GM19193 (cell line): ENCODE results near the gene SNAP29.

ENCODE experiments used
- POLR2A ChIP-seq: IDR thresholded peaks from 4 replicates; pipeline ENCODE4 v1.6.1; 2011; ENCODE audit not compliant: insufficient read depth, insufficient read length; ENCODE audit errors: extremely low read depth

SNAP29 gene

GRCh38 chr22:20834206-20834605, 24.6 kb upstream of the SNAP29 start:
- TF ChIP-seq POLR2A, result no peak

- TF ChIP-seq POLR2A, result no peak
These were observed 24.1 kb upstream of the SNAP29 start for GRCh38 chr22:20834725-20835124.

GRCh38 chr22:20836987-20837823, 21.6 kb upstream of the SNAP29 start:
- no peak for TF ChIP-seq POLR2A

GRCh38 chr22:20839837-20840645, 18.8 kb upstream of the SNAP29 start:
- TF ChIP-seq POLR2A, result no peak

GRCh38 chr22:20840646-20841371, 18.0 kb upstream of the SNAP29 start:
- no peak for TF ChIP-seq POLR2A

GRCh38 chr22:20843501-20843900, 15.3 kb upstream of the SNAP29 start:
- no peak for TF ChIP-seq POLR2A

GRCh38 chr22:20844055-20845037, 14.5 kb upstream of the SNAP29 start:
- no peak for TF ChIP-seq POLR2A

GRCh38 chr22:20847318-20847822, 11.4 kb upstream of the SNAP29 start:
- TF ChIP-seq POLR2A, result no peak

GRCh38 chr22:20852076-20852475, 6.7 kb upstream of the SNAP29 start:
- no peak for TF ChIP-seq POLR2A

GRCh38 chr22:20852503-20852902, 6.3 kb upstream of the SNAP29 start:
- TF ChIP-seq POLR2A, result no peak

- no peak for TF ChIP-seq POLR2A
These were observed 5.6 kb upstream of the SNAP29 start for GRCh38 chr22:20853236-20853660.

GRCh38 chr22:20857247-20857643, 1.6 kb upstream of the SNAP29 start:
- no peak for TF ChIP-seq POLR2A

GRCh38 chr22:20857838-20858614, 781 bp upstream of the SNAP29 start:
- no peak for TF ChIP-seq POLR2A
